ENCODE measurements around the gene CD4.
A peak's percentile ranks its signal among the peaks of the same experiment; 100 is the strongest.

CD4 gene

DNA sequence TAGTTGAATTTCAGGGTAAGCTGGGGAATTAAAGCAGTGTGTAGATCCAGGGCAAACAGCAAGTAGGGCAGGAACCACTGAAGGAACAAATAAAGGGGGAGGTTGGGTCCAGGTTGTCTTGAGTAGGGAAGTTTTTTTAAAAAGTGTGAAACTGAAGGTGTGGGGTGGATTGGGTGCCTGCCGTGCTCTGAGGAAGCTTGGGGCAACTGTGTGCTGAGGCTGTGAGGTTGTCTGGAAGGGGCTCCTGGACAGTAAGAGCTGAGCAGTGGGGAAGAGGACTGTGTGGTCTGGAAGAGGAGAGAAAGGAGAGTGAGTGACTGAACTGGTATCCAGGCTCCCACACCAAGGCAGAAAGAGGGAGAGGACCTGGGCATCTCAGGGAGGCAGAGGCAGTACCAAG lies 21.4 kb downstream of the CD4 start:
- no peak for DNase-seq (ENCODE audit: low spot score)
- no peak for FAIRE-seq

DNA sequence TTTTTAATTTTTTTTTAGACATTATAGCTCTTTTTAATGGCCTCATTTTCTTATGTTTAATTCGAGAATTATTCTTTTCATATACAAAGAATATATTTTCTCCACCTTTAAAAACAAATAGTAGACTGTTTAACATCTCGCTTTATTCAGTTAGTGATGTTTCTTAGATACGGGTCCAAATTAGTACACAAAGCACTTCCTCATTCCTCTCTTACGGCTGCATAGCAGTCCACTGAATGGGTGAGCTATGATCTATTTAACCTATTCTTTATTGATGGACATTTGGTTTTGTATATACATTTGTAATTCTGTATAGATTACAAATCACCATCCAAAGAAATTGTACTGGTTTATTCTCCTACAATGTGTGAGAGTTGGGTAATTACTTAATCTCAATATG lies 24.0 kb downstream of the CD4 start:
- FAIRE-seq (no peak), DNase-seq (ENCODE audit: low spot score) (no peak)

DNA sequence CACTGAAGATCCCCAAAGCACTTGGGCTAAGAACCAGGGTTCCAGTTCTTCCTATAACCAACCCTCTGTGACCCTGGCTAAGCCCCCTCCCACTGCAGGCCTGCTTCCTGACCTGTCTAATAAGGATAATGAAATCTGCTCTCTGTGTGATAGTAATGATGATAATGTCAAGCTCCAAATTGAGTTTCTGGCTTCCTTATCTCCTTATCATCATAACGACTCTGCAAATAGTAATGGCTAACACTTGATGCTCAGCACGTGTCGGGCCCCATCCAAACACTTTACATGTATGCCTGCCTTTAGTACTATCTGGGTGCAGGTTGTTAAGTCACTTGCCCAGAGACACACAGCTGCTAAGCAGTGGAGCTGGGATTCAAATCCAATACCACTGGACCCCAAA lies 27.3 kb downstream of the CD4 start:
- FAIRE-seq = no peak
- DNase-seq (ENCODE audit: low spot score) = no peak

DNA sequence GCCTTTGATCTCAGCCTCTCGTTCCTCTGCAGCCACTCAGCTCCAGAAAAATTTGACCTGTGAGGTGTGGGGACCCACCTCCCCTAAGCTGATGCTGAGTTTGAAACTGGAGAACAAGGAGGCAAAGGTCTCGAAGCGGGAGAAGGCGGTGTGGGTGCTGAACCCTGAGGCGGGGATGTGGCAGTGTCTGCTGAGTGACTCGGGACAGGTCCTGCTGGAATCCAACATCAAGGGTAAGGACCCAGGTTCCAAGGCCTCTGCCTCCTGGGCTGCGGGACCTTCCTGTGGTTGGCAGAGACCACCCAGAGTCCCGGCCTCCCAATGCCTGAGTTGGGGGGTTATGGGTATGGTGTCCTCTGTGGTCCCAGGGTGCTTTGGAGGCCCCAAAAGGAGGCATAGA lies 27.8 kb downstream of the CD4 start:
- FAIRE-seq = no peak
- DNase-seq (ENCODE audit: low spot score) = no peak

DNA sequence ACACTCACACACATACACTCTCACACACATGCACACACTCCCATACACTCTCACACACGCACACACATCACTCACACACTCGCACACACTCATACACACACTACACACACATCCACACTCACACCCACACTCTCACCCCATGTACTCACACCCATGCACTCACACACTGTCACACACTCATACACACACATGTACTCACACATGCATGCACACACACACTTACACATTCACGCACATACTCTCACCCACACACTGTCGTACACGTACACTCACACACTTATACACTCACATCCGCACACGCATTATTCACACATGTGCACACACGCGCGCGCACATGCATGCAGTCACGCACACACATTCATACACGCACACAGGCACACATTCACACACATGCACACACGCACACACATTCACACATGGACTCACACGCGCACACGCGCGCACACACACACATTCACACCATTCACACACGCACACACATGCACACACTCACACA lies 28.4 kb downstream of the CD4 start:
- FAIRE-seq (no peak), DNase-seq (ENCODE audit: low spot score) (no peak)

DNA sequence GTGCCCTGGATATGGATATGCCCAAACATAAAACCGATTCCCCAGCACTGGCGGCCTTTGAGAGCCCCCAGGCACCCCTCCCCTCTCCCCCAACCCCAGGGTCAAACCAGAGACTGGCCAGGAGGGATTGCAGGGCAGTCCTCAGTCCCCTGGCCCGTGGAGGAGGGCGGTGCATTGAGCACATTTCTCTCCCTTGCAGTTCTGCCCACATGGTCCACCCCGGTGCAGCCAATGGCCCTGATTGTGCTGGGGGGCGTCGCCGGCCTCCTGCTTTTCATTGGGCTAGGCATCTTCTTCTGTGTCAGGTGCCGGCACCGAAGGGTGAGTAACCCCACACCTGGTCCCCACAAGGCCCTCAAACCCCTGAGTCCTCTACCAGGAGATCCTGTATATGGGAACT lies 28.9 kb downstream of the CD4 start:
- FAIRE-seq = no peak
- DNase-seq (ENCODE audit: low spot score) = no peak

DNA sequence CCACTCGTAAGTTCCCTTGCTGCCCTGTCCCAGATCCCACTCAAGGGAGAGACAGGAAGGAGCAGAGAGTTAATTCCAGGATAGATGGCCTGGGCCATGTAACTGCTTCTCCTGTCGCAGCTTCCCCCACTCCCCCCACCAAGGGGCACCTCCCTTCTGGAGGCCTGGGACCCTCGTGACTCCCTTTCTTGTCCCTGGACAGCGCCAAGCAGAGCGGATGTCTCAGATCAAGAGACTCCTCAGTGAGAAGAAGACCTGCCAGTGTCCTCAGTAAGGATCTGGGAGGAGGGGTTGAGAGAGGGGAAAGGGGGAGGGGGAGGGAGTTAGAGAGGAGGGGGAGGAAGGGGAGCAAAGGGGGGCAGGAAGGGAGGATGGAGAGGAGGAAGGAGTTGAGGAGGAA lies 29.3 kb downstream of the CD4 start:
- FAIRE-seq = no peak
- no peak for DNase-seq (ENCODE audit: low spot score)

DNA sequence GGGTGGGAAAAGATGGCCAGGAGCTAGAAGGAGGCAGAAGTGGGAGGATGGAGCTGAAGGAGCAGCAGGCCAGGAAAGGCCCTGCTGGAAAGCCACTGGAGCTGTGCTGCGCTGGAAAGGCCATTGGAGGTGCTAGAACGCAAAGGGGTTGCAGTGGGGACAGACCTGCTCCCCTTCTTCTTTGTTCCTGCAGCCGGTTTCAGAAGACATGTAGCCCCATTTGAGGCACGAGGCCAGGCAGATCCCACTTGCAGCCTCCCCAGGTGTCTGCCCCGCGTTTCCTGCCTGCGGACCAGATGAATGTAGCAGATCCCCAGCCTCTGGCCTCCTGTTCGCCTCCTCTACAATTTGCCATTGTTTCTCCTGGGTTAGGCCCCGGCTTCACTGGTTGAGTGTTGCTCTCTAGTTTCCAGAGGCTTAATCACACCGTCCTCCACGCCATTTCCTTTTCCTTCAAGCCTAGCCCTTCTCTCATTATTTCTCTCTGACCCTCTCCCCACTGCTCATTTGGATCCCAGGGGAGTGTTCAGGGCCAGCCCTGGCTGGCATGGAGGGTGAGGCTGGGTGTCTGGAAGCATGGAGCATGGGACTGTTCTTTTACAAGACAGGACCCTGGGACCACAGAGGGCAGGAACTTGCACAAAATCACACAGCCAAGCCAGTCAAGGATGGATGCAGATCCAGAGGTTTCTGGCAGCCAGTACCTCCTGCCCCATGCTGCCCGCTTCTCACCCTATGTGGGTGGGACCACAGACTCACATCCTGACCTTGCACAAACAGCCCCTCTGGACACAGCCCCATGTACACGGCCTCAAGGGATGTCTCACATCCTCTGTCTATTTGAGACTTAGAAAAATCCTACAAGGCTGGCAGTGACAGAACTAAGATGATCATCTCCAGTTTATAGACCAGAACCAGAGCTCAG lies 30.0 kb downstream of the CD4 start:
- no peak for DNase-seq (ENCODE audit: low spot score)
- no peak for FAIRE-seq

DNA sequence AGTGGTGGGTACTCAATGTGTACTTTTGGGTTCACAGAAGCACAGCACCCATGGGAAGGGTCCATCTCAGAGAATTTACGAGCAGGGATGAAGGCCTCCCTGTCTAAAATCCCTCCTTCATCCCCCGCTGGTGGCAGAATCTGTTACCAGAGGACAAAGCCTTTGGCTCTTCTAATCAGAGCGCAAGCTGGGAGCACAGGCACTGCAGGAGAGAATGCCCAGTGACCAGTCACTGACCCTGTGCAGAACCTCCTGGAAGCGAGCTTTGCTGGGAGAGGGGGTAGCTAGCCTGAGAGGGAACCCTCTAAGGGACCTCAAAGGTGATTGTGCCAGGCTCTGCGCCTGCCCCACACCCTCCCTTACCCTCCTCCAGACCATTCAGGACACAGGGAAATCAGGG lies 30.8 kb downstream of the CD4 start:
- no peak for DNase-seq (ENCODE audit: low spot score)
- FAIRE-seq = no peak

DNA sequence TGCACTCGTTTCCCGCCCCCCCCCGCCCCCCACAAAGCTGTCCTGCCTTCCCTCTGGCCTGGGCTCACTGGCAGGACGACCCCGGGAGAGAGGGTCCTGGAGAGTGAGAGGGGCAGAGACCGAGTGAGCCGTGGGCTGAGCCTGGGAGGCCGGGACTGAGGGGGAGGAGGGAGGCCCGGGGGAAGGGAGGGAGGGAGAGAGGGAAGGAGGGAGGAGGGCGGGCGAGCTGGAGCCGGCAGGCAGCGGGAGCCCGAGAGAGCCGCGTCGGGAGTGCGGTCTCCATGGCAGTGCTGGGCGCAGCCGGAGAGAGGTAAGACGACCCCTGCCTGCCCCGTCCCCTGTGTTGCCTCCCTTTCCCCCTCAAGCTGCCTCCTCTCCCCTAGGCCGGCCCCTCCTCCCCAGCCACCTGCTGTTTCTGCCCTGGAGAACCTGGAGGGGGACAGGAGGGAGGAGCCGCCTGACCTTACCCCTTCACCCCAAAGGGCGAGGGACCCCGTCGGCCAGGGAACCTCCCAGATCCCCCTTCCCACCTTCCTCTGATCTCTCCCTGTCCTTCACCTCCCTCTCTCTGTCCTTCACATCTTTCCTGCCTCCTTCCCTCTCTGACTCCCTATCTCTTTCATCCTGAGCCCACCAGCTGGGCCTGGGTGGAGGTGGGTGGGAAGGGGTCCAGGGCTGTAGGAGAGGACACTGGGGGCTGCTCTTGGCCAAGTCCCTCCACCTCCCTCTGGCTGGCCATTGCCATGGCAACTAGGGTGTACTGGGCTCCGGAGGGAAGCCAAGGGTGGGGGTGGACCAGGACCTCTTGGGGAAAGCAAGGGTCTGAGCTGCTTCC lies 32.5 kb downstream of the CD4 start, which contains the start of gene GPR162:
Gene GPR162, plus strand, starts transcription at position 231 of the 835 bp plus-strand sequence. CDS start 2,078 bp downstream, outside the sequence.
- FAIRE-seq (no peak), DNase-seq (ENCODE audit: low spot score) (no peak)

DNA sequence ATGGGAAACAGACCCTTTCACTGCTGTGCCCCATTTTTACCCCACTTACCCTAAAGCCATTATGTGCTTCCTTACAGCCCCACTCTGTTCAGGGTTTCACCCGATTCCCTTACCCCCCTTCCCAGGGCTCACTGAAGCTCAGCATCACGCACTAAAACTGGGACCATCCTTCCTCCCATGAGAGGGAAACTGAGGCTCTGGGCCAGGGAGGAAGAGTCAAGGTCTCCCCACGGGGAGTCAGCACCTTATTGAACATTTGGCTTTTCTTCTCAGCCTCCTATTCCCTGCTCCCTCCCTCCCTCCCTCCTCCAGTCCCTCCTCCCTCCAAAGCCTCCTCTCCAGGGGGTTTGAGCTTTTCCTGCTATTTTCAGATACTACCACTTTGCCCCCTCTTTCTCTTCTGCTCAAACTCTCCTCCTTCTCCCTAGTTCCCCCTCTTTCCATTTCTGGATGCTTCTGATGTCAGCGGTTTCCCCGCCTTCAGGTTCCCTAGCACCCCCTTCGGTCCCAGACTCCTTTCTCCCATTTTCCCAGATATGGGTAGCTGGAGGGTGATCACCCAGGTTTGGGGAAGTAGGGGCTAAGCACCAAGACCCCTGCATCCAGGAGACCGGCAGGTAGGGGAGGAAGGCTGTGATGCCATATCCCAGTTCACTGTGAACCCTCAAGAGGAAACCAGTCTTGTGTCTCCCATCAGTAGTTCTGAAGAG lies 33.3 kb downstream of the CD4 start:
- DNase-seq (ENCODE audit: low spot score) (no peak), FAIRE-seq (no peak)

DNA sequence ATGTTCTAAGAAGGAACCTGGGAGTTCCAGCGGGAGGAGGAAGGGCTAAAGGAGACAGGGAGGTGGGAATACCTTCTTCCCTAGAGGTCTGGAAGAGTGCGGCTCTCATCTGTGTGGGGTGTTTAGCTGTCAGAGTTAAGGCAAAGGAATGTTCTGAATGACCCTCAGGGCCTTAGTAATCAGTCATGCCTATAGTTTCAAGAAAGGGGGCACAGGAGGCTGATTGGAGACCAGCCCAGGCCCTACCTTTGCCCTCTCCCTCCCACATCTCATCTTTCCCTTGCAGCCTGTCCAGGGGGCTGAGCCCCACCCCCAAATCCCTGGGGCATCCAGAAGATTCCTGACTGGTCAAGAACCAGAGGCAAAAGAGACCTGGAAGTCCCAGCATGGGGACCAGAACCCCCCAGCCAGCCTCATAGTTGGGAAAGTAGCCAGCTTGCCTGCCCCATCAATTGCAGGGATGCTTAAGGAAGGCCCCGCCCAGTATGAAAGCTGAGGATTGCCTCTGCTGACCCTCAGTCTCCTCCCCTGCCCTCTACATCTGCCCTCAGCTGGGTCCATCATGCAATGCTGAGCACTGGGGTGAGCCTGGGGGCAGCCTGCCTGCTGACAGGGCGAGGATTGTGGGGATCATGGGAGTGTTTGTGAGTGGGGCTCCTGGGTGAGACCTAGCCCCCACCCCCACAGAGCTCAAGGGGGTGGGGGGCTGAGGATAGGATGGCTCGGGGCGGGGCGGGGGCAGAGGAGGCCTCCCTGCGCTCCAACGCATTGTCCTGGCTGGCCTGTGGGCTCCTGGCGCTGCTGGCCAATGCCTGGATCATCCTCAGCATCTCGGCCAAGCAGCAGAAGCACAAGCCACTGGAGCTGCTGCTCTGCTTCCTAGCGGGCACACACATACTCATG lies 34.1 kb downstream of the CD4 start:
- FAIRE-seq (no peak), DNase-seq (ENCODE audit: low spot score) (no peak)

DNA sequence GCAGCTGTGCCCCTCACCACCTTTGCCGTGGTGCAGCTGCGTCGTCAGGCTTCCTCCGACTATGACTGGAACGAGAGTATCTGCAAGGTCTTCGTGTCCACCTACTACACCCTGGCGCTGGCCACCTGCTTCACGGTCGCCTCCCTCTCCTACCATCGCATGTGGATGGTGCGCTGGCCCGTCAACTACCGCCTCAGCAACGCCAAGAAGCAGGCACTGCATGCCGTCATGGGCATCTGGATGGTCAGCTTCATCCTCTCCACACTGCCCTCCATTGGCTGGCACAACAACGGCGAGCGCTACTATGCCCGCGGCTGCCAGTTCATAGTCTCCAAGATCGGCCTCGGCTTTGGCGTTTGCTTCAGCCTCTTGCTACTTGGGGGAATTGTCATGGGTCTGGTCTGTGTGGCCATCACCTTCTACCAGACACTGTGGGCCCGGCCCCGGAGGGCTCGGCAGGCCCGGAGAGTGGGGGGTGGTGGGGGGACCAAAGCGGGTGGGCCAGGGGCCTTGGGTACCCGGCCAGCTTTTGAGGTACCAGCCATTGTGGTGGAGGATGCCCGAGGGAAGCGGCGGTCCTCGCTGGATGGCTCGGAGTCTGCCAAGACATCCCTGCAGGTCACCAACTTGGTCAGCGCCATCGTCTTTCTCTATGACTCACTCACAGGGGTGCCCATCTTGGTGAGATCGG lies 34.9 kb downstream of the CD4 start:
- DNase-seq (ENCODE audit: low spot score) = no peak
- no peak for FAIRE-seq

DNA sequence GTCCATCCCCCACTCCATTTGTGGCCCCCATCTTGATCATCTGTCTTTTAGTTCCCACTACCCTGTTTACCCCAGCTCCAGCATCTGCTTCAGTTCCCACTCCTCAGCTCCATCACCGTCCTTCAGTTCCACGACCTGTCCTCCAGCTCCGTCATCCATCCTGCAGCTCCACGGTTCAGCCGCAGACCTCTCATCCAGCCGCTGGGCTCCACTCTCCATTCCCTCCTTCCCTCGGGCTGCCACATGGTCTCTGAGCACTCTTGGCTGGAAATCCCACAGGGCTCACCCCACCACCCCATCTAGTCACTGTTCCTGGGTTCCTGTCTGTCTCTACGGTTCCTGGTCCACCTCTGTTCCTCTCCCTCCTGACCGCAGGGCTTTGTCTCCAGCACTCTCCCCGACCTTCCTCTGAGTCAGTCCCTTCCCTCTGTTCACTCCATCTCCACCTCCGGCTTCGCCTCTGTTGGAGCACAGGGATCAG lies 35.6 kb downstream of the CD4 start:
- FAIRE-seq = no peak
- no peak for DNase-seq (ENCODE audit: low spot score)

DNA sequence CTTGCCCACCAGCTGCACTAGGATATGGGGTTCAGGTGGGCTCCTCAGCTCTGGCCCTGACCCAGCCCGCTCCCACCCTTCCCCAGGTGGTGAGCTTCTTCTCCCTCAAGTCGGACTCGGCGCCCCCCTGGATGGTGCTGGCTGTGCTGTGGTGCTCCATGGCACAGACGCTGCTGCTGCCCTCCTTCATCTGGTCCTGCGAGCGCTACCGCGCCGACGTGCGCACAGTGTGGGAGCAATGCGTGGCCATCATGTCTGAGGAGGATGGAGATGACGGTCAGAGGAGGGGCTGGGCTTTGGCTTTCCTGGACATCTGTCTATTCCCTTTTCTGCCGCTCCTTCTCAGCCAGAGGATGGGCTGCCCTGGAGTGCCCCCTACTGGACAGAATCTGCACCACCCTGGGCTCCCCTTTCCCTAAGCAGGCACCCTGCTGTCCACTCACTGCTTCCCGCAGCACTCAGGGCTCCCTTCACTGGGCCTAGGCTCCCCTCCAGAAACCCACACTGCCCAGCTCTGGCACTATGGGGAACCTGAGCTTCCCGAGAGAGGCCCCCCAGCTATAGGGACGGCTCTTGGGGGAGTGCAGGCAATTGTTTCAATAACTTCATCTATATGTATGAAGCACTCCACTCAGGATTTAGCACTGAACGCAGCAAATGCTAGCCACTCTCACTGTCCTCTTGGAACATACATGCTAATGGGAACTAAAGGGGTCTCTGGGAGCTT lies 36.2 kb downstream of the CD4 start:
- FAIRE-seq (no peak), DNase-seq (ENCODE audit: low spot score) (peak; percentile 61)

DNA sequence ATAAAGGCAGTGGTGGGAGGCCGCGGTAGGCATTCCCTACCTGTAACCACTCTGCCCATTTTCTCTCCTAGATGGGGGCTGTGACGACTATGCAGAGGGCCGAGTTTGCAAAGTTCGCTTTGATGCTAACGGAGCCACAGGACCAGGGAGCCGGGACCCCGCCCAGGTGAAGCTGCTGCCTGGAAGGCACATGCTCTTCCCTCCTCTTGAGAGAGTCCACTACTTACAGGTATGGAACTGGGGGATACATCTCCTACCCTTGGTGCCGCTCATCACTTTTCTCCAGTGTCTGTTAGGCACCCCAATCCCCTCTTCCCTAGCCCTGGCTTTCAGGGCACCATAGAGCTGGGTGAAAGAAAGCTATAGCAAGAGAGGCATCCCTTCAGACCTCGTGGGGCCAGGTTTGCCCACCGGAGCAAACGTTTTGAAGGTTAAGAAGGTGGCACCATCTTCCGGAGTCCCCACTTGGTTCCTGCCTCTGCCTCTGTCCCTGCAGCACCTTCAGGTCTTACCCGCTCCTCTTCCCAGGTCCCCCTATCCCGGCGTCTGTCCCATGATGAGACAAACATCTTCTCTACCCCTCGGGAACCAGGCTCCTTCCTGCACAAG lies 36.9 kb downstream of the CD4 start:
- DNase-seq (ENCODE audit: low spot score) = no peak
- FAIRE-seq = no peak

DNA sequence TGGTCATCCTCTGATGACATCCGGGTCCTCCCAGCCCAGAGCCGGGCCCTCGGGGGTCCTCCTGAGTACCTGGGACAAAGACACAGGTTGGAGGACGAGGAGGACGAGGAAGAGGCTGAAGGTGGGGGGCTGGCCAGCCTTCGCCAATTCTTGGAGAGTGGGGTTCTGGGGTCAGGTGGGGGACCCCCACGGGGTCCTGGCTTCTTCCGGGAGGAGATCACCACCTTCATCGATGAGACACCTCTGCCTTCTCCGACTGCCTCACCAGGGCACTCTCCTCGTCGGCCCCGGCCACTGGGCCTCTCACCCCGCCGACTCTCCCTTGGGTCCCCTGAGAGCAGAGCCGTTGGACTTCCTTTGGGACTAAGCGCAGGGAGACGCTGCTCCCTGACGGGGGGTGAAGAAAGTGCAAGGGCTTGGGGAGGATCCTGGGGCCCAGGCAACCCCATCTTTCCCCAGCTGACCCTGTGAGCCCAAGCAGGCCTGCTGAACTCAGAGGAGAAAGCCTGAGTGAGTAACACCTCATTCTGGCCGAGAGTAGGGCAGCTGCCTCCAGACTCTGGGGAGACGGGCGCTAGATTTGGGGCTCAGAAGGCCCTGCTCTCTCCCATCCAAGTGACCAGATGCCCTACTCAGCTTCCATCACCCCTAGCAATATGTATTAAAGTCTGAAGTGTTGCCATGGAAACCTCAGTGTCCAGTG lies 37.6 kb downstream of the CD4 start:
- FAIRE-seq (no peak), DNase-seq (ENCODE audit: low spot score) (no peak)

DNA sequence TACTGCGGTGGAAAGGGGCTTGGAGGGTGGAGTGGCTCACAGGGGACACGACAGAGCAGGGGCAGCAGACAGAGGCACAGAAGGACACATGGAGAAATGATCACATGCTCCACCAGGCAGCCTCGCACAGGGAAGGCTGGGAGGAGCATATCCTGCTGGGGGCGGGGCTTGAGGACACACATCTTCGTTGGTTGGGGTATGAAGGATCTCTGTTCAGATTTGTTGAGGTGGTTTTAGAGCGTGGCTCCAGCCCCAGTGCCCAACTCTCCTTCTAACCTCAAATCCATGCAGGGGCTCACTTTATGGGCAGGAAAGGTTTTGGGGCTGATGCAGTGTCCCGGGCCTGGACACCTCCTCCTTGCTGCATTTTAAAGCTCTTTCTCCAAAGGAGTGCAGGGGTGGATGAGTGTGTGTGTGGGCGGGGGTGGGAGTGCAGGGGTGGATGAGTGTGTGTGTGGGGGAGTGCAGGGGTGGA lies 38.1 kb downstream of the CD4 start:
- no peak for FAIRE-seq

More for the DNA sequence above, 38.1 kb downstream of the CD4 start:
- peak; percentile 69 for DNase-seq (ENCODE audit: low spot score)

Data from RCC 7860 (cell line).